SK-N-SH (cell line): ENCODE measurements around the gene MZF1.

Experiments
- CHD2 ChIP-seq: fragments of 150-350 bp; IDR thresholded peaks from 2 replicates; pipeline ENCODE4 v1.6.1; 2018; ENCODE audit warnings: low read length; ENCODE audit not compliant: partially characterized antibody
- CTCF ChIP-seq: fragments of 200-600 bp; sonication (generic); IDR thresholded peaks from 2 replicates; pipeline ENCODE4 v1.6.1; 2017; ENCODE audit warnings: antibody characterized with exemption, mild to moderate bottlenecking, moderate library complexity
- FOXJ3 ChIP-seq: sonication (generic); formaldehyde crosslinking; IDR thresholded peaks from 2 replicates; pipeline ENCODE4 v1.5.1; 2020; ENCODE audit warnings: mild to moderate bottlenecking, missing genetic modification reagents
- IRF3 ChIP-seq: fragments of 150-350 bp; IDR thresholded peaks from 2 replicates; pipeline ENCODE4 v1.6.1; 2016; ENCODE audit warnings: mild to moderate bottlenecking, low read depth, low read length
- MEF2A ChIP-seq: IDR thresholded peaks from 2 replicates; pipeline ENCODE4 v1.4.0; 2012; ENCODE audit warnings: low read depth, borderline replicate concordance
- NFIC ChIP-seq: IDR thresholded peaks from 2 replicates; pipeline ENCODE4 v1.4.0; 2012; ENCODE audit warnings: borderline replicate concordance
- POLR2AphosphoS5 ChIP-seq: IDR thresholded peaks from 2 replicates; pipeline ENCODE4 v1.6.1; 2012; ENCODE audit warnings: low read depth, low read length
- TAF1 ChIP-seq: IDR thresholded peaks from 2 replicates; pipeline ENCODE4 v1.6.1; 2012; ENCODE audit warnings: low read depth, mild to moderate bottlenecking, low read length, moderate library complexity, borderline replicate concordance

- no peak for TF ChIP-seq MEF2A
- no peak for TF ChIP-seq IRF3
- no peak for TF ChIP-seq CTCF
- no peak for TF ChIP-seq CHD2
- no peak for TF ChIP-seq NFIC
- TF ChIP-seq TAF1: no peak
- no peak; the same call in 1 of the 2 replicates for TF ChIP-seq POLR2AphosphoS5
- TF ChIP-seq FOXJ3 (CRISPR knock-in tag): no peak
These were observed 22.6 kb downstream of the MZF1 start for GRCh38 chr19:58550362-58551122.
